Osteoblast (primary cell): ENCODE measurements around the gene CFLAR. TPM values are rescaled to one million over a fixed set of nuclear protein-coding genes. Genes with fewer than 3 reads are reported as not detected.
"Not testable (repeated sequence)": the region's sequence is repeated elsewhere in the genome, so short reads cannot be mapped to it uniquely, and the experiment has no call there.

Source experiments
- DNase-seq: peaks from one replicate; pipeline ENCODE4 v3.0.0; 2011; ENCODE audit warnings: low spot score, mixed read lengths; ENCODE audit not compliant: insufficient read length; ENCODE audit errors: missing footprints
- H2AFZ ChIP-seq: 2 replicates; pipeline ENCODE4 v1.6.0; 2011; ENCODE audit warnings: mild to moderate bottlenecking, low read length
- H3K27ac ChIP-seq: 2 replicates; pipeline ENCODE4 v1.5.1; 2011; ENCODE audit warnings: mild to moderate bottlenecking, low read depth, low read length, moderate library complexity
- H3K27me3 ChIP-seq: 2 replicates; pipeline ENCODE4 v1.6.0; 2012; ENCODE audit warnings: mild to moderate bottlenecking, control low read depth, inconsistent platforms, low read length, moderate library complexity; ENCODE audit not compliant: insufficient read depth
- H3K36me3 ChIP-seq: 2 replicates; pipeline ENCODE4 v1.5.1; 2011; ENCODE audit warnings: mild to moderate bottlenecking, low read length, control low read depth, moderate library complexity; ENCODE audit not compliant: insufficient read depth
- H3K4me1 ChIP-seq: 2 replicates; pipeline ENCODE4 v1.5.1; 2011; ENCODE audit warnings: mild to moderate bottlenecking, low read length, control low read depth, moderate library complexity; ENCODE audit not compliant: insufficient read depth
- H3K4me2 ChIP-seq: 2 replicates; pipeline ENCODE4 v1.6.0; 2011; ENCODE audit warnings: mild to moderate bottlenecking, low read length; ENCODE audit not compliant: insufficient read depth
- H3K4me3 ChIP-seq: fragments of 200-600 bp; sonication (generic); 3 replicates; pipeline ENCODE4 v1.5.1; 2012; ENCODE audit warnings: mild to moderate bottlenecking, low read length, inconsistent platforms; ENCODE audit not compliant: insufficient read depth
- H3K79me2 ChIP-seq: 2 replicates; pipeline ENCODE4 v1.6.0; 2012; ENCODE audit warnings: mild to moderate bottlenecking, low read length, control low read depth, inconsistent platforms; ENCODE audit not compliant: insufficient read depth
- H3K9me3 ChIP-seq: 2 replicates; pipeline ENCODE4 v1.5.1; 2011; ENCODE audit warnings: low read depth, low read length, control low read depth
- H4K20me1 ChIP-seq: 2 replicates; pipeline ENCODE4 v1.6.0; 2012; ENCODE audit warnings: mild to moderate bottlenecking, low read length, control low read depth; ENCODE audit not compliant: insufficient read depth
- total RNA-seq: library from RNA; depleted of rRNA; stranded (reverse); fragments of >200 nt; gene quantifications from 2 replicates; pipeline ENCODE4 v1.2.3, GENCODE V29; 2012
- TF ChIP-seq, protein P1 (sequence below): IDR thresholded peaks from 2 replicates; pipeline ENCODE4 v1.5.1; 2011; ENCODE audit warnings: mild to moderate bottlenecking, low read depth, low read length, moderate library complexity; ENCODE audit errors: extremely low read depth

The CFLAR gene
- total RNA-seq, 1 donor, result 78.9 TPM

DNA sequence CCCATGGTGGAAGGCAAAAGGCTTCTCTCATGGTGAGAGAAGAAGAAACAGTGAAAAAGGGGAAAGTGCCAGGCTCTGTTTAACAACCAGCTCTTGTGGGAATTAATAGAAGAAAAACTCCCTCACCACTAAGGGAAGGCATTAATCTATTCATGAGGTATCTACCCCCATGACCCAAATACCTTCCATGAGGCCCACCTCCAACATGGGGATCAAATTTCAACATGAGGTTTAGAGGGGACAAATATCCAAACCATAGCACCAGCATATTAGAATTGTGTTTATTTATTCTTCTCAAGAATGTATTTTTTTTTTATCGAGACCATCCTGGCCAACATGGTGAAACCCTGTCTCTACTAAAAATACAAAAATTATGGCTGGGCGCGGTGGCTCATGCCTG lies 4.9 kb upstream of the CFLAR start:
- no peaks in the 10 kb centered on the region for H4K20me1 ChIP-seq
- no peaks in the 10 kb centered on the region for H3K36me3 ChIP-seq
- no peaks in the 10 kb centered on the region for H3K9me3 ChIP-seq
- H3K4me1 ChIP-seq, result peaks cover 11% of the 10 kb centered on the region
- no peak overlapping the region for H3K27ac ChIP-seq
- H3K79me2 ChIP-seq, result peaks cover 6% of the 10 kb centered on the region
- no peaks in the 10 kb centered on the region for H3K27me3 ChIP-seq
- TF ChIP-seq, protein P1, sequence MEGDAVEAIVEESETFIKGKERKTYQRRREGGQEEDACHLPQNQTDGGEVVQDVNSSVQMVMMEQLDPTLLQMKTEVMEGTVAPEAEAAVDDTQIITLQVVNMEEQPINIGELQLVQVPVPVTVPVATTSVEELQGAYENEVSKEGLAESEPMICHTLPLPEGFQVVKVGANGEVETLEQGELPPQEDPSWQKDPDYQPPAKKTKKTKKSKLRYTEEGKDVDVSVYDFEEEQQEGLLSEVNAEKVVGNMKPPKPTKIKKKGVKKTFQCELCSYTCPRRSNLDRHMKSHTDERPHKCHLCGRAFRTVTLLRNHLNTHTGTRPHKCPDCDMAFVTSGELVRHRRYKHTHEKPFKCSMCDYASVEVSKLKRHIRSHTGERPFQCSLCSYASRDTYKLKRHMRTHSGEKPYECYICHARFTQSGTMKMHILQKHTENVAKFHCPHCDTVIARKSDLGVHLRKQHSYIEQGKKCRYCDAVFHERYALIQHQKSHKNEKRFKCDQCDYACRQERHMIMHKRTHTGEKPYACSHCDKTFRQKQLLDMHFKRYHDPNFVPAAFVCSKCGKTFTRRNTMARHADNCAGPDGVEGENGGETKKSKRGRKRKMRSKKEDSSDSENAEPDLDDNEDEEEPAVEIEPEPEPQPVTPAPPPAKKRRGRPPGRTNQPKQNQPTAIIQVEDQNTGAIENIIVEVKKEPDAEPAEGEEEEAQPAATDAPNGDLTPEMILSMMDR, result no peak
- H3K4me3 ChIP-seq, result no peak overlapping the region
- H3K4me2 ChIP-seq, result no peak overlapping the region
- no peak overlapping the region for H2AFZ ChIP-seq
- DNase-seq, result no peak

DNA sequence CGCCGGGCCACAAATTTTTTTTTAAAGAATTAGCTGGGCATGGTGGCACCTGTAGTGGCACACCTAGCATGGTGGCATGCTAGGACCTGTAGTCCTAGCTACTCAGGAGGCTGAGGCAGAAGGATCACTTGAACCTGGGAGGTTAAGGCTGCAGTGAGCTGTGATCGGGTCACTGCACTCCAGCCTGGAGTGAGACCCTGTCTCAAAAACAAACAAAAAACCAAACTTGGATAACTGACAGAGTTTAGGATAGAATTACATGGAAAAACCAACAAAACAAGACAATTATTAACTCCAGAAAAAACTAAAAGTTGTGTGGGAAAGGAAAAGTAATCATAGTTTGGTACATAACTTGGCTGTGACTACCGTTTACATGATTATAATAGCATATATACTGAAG lies 1.6 kb upstream of the CFLAR start:
- Histone ChIP-seq H4K20me1 (no peaks in the 10 kb centered on the region), H3K4me3 (peak overlapping the region; percentile 54), H3K79me2 (peaks cover 21% of the 10 kb centered on the region), H3K27me3 (no peaks in the 10 kb centered on the region), H3K4me1 (peaks cover 22% of the 10 kb centered on the region), H3K4me2 (peak overlapping the region; percentile 97), H3K9me3 (no peaks in the 10 kb centered on the region), H2AFZ (peak overlapping the region; percentile 57), H3K27ac (peak overlapping the region; percentile 9), H3K36me3 (no peaks in the 10 kb centered on the region)
- DNase-seq, result no peak
- TF ChIP-seq, protein P1, result no peak

- TF ChIP-seq, protein P1, result no peak
- no peaks in the 10 kb centered on the region for H4K20me1 ChIP-seq
- H3K4me2 ChIP-seq, result peak overlapping the region; percentile 97
- H2AFZ ChIP-seq, result peak overlapping the region; percentile 57
- no peaks in the 10 kb centered on the region for H3K9me3 ChIP-seq
- H3K27me3 ChIP-seq, result no peaks in the 10 kb centered on the region
- peak; percentile 62 for DNase-seq
- H3K36me3 ChIP-seq, result no peaks in the 10 kb centered on the region
- peak overlapping the region; percentile 54 for H3K4me3 ChIP-seq
- peak overlapping the region; percentile 9 for H3K27ac ChIP-seq
- H3K4me1 ChIP-seq, result peaks cover 26% of the 10 kb centered on the region
- peaks cover 26% of the 10 kb centered on the region for H3K79me2 ChIP-seq
These were observed 1.1 kb upstream of the CFLAR start for GRCh38 chr2:201114846-201115245.

GRCh38 chr2:201116959-201117734 lies 1.2 kb downstream of the CFLAR start:
- Histone ChIP-seq H3K9me3 (no peaks in the 10 kb centered on the region), H3K36me3 (no peaks in the 10 kb centered on the region), H3K27me3 (no peaks in the 10 kb centered on the region), H3K4me1 (peaks cover 39% of the 10 kb centered on the region), H3K4me2 (peak overlapping the region; percentile 97), H3K79me2 (peaks cover 49% of the 10 kb centered on the region), H3K4me3 (peak overlapping the region; percentile 90), H3K27ac (peak overlapping the region; percentile 99), H2AFZ (peak overlapping the region; percentile 84), H4K20me1 (no peaks in the 10 kb centered on the region)
- TF ChIP-seq, protein P1, result peak; percentile 39
- peak; percentile 89 for DNase-seq

DNA sequence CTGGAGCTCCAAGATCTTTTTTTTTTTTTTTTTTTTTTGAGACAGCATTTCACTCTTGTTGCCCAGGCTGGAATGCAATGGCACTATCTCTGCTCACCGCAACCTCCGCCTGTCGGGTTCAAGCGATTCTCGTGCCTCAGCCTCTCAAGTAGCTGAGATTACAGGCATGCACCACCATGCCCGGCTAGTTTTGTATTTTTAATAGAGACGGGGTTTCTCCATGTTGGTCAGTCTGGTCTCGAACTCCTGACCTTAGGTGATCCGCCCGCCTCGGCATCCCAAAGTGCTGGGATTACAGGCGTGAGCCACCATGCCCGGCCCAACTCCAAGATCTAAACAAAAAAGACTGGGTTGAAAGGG lies 1.8 kb downstream of the CFLAR start:
- peaks cover 45% of the 10 kb centered on the region for H3K4me1 ChIP-seq
- not testable (repeated sequence) for H4K20me1 ChIP-seq, H3K36me3 ChIP-seq, DNase-seq, H3K9me3 ChIP-seq, H3K27me3 ChIP-seq, H2AFZ ChIP-seq
- peak overlapping the region; percentile 99 for H3K27ac ChIP-seq
- H3K4me2 ChIP-seq, result peak overlapping the region; percentile 97
- peaks cover 55% of the 10 kb centered on the region for H3K79me2 ChIP-seq
- H3K4me3 ChIP-seq, result peak overlapping the region; percentile 90
